ENCODE data around the gene HMGA1.
"Not testable (repeated sequence)": the region's sequence is repeated elsewhere in the genome, so short reads cannot be mapped to it uniquely, and the experiment has no call there.

Gene HMGA1

DNA sequence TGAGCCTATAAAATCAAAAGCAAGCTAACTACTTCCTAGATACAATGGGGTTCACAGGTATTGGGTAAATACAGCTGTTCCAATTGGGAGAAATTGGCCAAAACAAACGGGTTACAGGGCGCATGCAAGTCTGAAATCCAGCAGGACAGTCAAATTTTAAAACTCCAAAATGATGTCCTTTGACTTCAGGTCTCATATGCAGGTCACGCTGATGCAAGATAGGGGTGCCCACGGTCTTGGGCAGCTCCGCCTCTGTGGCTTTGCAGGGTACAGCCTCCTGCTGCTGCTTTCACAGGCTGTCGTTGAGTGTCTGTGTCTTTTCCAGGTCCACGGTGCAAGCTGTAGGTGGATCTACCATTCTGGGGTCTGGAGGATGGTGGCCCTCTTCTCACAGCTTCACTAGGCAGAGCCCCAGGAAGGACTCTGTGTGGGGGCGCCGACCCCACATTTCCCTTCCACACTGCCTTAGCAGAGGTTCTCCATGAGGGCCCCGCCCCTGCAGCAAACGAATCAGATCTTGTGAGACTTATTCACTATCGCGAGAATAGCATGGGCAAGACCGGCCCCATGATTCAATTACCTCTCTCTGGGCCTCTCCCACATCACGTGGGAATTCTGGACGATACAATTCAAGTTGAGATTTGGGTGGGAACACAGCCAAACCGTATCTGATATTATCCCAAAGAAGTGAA lies 24.0 kb downstream of the HMGA1 start:
- no peaks in the 10 kb centered on the region for H4K20me1 ChIP-seq (ENCODE audit: insufficient read depth)
- no peak overlapping the region for H3K4me3 ChIP-seq (IDR thresholded peaks at IDR 0.05; ENCODE audit: insufficient read depth, low read depth, low read length)
- no peak overlapping the region for H2AFZ ChIP-seq (ENCODE audit: low read depth)
- H3K36me3 ChIP-seq (ENCODE audit: insufficient read depth) = no peaks in the 10 kb centered on the region
- no peaks in the 10 kb centered on the region for H3K4me1 ChIP-seq (ENCODE audit: low read depth, poor library complexity, severe bottlenecking)
- no peak overlapping the region for H3K4me2 ChIP-seq
- no peak overlapping the region for H3K27ac ChIP-seq
- TF ChIP-seq, protein P1, sequence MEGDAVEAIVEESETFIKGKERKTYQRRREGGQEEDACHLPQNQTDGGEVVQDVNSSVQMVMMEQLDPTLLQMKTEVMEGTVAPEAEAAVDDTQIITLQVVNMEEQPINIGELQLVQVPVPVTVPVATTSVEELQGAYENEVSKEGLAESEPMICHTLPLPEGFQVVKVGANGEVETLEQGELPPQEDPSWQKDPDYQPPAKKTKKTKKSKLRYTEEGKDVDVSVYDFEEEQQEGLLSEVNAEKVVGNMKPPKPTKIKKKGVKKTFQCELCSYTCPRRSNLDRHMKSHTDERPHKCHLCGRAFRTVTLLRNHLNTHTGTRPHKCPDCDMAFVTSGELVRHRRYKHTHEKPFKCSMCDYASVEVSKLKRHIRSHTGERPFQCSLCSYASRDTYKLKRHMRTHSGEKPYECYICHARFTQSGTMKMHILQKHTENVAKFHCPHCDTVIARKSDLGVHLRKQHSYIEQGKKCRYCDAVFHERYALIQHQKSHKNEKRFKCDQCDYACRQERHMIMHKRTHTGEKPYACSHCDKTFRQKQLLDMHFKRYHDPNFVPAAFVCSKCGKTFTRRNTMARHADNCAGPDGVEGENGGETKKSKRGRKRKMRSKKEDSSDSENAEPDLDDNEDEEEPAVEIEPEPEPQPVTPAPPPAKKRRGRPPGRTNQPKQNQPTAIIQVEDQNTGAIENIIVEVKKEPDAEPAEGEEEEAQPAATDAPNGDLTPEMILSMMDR (conservative IDR thresholded peaks at IDR 0.05; ENCODE audit: low read depth, low read length) = no peak
- H3K27me3 ChIP-seq (ENCODE audit: insufficient read depth, low read depth) = no peaks in the 10 kb centered on the region
- H3K79me2 ChIP-seq (ENCODE audit: insufficient read depth, low read depth) = no peaks in the 10 kb centered on the region
- no peak overlapping the region for H3K9ac ChIP-seq

DNA sequence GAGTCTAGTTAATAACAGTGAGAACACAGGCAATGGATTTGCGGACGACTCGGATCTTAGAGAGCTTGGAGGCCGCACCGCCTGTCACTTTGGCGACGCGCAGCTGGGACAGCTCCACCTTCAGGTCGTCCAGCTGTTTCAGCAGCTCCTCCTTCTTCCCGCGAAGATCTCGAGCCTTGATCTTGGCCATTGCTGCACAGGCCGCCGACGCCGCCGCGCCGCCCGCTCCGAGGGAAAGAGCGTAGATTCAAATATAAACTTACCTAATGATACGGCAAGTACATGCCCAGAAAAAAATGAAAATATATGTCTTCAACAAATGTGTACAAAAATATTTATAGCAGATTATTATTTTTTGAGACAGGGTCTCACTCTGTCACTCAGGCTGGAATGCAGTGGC lies 26.8 kb downstream of the HMGA1 start:
- H3K27me3 ChIP-seq (ENCODE audit: insufficient read depth, low read depth); H3K4me1 ChIP-seq (ENCODE audit: low read depth, poor library complexity, severe bottlenecking); H4K20me1 ChIP-seq (ENCODE audit: insufficient read depth); H3K79me2 ChIP-seq (ENCODE audit: insufficient read depth, low read depth); H3K4me2 ChIP-seq; H3K27ac ChIP-seq; H2AFZ ChIP-seq (ENCODE audit: low read depth); H3K4me3 ChIP-seq (IDR thresholded peaks at IDR 0.05; ENCODE audit: insufficient read depth, low read depth, low read length); H3K36me3 ChIP-seq (ENCODE audit: insufficient read depth); H3K9ac ChIP-seq: not testable (repeated sequence)

DNA sequence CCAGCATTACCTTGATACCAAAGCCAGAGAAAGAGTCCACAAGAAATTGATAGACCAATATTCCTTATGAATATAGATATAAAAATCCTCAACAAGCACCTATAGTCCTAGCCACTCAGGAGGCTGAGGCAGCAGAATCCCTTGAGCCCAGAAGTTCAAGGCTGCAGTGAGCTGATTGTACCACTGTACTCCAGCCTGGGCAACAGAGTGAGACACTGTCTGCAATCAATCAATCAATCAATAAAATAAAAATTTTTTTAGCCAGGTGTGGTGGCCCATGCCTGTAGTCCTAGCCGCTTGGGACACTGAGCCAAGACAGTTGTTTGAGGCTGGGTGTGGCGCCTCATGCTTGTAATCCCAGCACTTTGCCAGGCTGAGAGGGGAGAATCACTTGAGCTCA lies 31.1 kb downstream of the HMGA1 start:
- no peak overlapping the region for H3K4me2 ChIP-seq
- H3K79me2 ChIP-seq (ENCODE audit: insufficient read depth, low read depth) = no peaks in the 10 kb centered on the region
- no peak overlapping the region for H3K27ac ChIP-seq
- no peak overlapping the region for H3K9ac ChIP-seq
- no peak overlapping the region for H3K4me3 ChIP-seq (IDR thresholded peaks at IDR 0.05; ENCODE audit: insufficient read depth, low read depth, low read length)
- TF ChIP-seq, protein P1 (conservative IDR thresholded peaks at IDR 0.05; ENCODE audit: low read depth, low read length) = no peak
- H3K36me3 ChIP-seq (ENCODE audit: insufficient read depth) = no peaks in the 10 kb centered on the region
- H2AFZ ChIP-seq (ENCODE audit: low read depth) = no peak overlapping the region
- H4K20me1 ChIP-seq (ENCODE audit: insufficient read depth) = no peaks in the 10 kb centered on the region
- no peaks in the 10 kb centered on the region for H3K4me1 ChIP-seq (ENCODE audit: low read depth, poor library complexity, severe bottlenecking)
- H3K27me3 ChIP-seq (ENCODE audit: insufficient read depth, low read depth) = no peaks in the 10 kb centered on the region

DNA sequence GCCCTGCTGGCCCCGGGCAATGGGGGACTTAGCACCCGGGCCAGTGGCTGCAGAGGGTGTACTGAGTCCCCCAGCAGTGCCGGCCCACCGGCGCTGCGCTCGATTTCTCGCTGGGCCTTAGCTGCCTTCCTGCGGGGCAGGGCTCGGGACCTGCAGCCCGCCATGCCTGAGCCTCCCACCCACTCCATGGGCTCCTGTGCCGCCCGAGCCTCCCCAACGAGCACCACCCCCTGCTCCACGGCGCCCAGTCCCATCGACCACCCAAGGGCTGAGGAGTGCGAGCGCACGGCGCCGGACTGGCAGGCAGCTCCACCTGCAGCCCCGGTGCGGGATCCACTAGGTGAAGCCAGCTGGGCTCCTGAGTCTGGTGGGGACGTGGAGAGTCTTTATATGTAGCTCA lies 32.5 kb downstream of the HMGA1 start:
- H3K27ac ChIP-seq; H3K4me1 ChIP-seq (ENCODE audit: low read depth, poor library complexity, severe bottlenecking); H4K20me1 ChIP-seq (ENCODE audit: insufficient read depth); H2AFZ ChIP-seq (ENCODE audit: low read depth); H3K27me3 ChIP-seq (ENCODE audit: insufficient read depth, low read depth); H3K9ac ChIP-seq; H3K4me2 ChIP-seq; H3K4me3 ChIP-seq (IDR thresholded peaks at IDR 0.05; ENCODE audit: insufficient read depth, low read depth, low read length); H3K79me2 ChIP-seq (ENCODE audit: insufficient read depth, low read depth); H3K36me3 ChIP-seq (ENCODE audit: insufficient read depth): not testable (repeated sequence)

DNA sequence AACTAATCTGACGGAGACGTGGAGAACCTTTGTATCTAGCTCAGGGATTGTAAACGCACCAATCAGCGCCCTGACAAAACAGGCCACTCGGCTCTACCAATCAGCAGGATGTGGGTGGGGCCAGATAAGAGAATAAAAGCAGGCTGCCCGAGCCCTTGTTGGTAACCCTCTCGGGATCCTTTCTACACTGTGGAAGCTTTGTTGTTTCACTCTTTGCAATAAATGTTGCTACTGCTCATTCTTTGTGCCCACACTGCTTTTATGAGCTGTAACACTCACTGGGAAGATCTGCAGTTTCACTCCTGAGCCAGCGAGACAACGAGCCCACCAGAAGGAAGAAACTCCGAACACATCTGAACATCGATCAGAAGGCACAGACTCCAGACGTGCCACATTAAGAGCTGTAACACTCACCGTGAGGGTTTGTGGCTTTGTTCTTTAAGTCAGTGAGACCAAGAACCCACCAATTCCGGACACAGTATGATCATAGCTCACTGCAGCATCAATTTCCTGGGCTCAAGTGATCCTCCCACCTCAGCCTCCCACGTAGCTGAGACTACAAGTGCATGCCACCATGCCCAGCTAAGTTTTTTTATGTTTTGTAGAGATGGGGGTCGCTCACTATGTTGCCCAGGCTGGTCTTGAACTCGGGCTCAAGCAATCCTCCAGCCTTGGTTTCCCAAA lies 33.1 kb downstream of the HMGA1 start:
- H3K79me2 ChIP-seq (ENCODE audit: insufficient read depth, low read depth); H4K20me1 ChIP-seq (ENCODE audit: insufficient read depth); H2AFZ ChIP-seq (ENCODE audit: low read depth): not testable (repeated sequence)

More for the DNA sequence above, 33.1 kb downstream of the HMGA1 start:
- not testable (repeated sequence) for H3K4me3 ChIP-seq (IDR thresholded peaks at IDR 0.05; ENCODE audit: insufficient read depth, low read depth, low read length); H3K36me3 ChIP-seq (ENCODE audit: insufficient read depth); H3K27me3 ChIP-seq (ENCODE audit: insufficient read depth, low read depth); H3K27ac ChIP-seq; H3K4me1 ChIP-seq (ENCODE audit: low read depth, poor library complexity, severe bottlenecking); H3K9ac ChIP-seq; H3K4me2 ChIP-seq

All from KMS-11 (cell line).